ENCODE measurements around the gene GFAP.

GFAP gene

GRCh38 chr17:44863061-44863918, 52.0 kb downstream of the GFAP start:
- no peak for DNase-seq (ENCODE audit: low read depth in 2 of 2)

- no peak for DNase-seq (ENCODE audit: low read depth in 2 of 2)
These were observed 52.9 kb downstream of the GFAP start for GRCh38 chr17:44862278-44862914.

GRCh38 chr17:44859701-44860100, 55.6 kb downstream of the GFAP start:
- no peak for DNase-seq (ENCODE audit: low read depth in 2 of 2)

GRCh38 chr17:44854192-44854591, 61.1 kb downstream of the GFAP start:
- no peak for DNase-seq (ENCODE audit: low read depth in 2 of 2)
